Fibroblast of pulmonary artery (primary cell): ENCODE data around the gene EIF2AK2.
"Not testable (repeated sequence)": the region's sequence is repeated elsewhere in the genome, so short reads cannot be mapped to it uniquely, and the experiment has no call there.

Source experiments
- DNase-seq: peaks from one replicate; pipeline ENCODE4 v3.0.0-alpha.2; 2010; ENCODE audit warnings: low read depth
- H3K4me3 ChIP-seq: replicated peaks from 2 replicates; pipeline ENCODE4 v1.5.1; 2011; ENCODE audit warnings: low read depth, mild to moderate bottlenecking, control low read depth, low read length, moderate library complexity
- CTCF ChIP-seq: IDR thresholded peaks from 2 replicates; pipeline ENCODE4 v1.5.1; 2011; ENCODE audit warnings: mild to moderate bottlenecking, control low read depth, low read length, inconsistent platforms; ENCODE audit errors: missing control alignments

EIF2AK2 gene

GRCh38 chr2:37196320-37197195 lies 39.8 kb upstream of the EIF2AK2 start, which contains the start of gene CEBPZOS:
TSS of gene CEBPZOS (plus strand) at chr2:37196496. CDS start at chr2:37199705, 3,209 bp downstream.
- DNase-seq: peak; percentile 82
- TF ChIP-seq CTCF: no peak
- H3K4me3 ChIP-seq: peak within 1 kb of the TSS; percentile 86

GRCh38 chr2:37195862-37196319 lies 39.1 kb upstream of the EIF2AK2 start:
- H3K4me3 ChIP-seq: peak overlapping the region; percentile 86
- not testable (repeated sequence) for DNase-seq

GRCh38 chr2:37192551-37192950 lies 35.8 kb upstream of the EIF2AK2 start:
- TF ChIP-seq CTCF: no peak
- DNase-seq: no peak
- H3K4me3 ChIP-seq: no peak overlapping the region

- TF ChIP-seq CTCF: no peak
- no peak for DNase-seq
- no peak overlapping the region for H3K4me3 ChIP-seq
These were observed 35.0 kb upstream of the EIF2AK2 start for GRCh38 chr2:37191747-37192146.

GRCh38 chr2:37191253-37191652 lies 34.5 kb upstream of the EIF2AK2 start:
- no peak for DNase-seq
- TF ChIP-seq CTCF: no peak
- no peak overlapping the region for H3K4me3 ChIP-seq

GRCh38 chr2:37190290-37190689 lies 33.5 kb upstream of the EIF2AK2 start:
- no peak overlapping the region for H3K4me3 ChIP-seq
- TF ChIP-seq CTCF: no peak
- no peak for DNase-seq

GRCh38 chr2:37189452-37190153 lies 32.8 kb upstream of the EIF2AK2 start:
- no peak overlapping the region for H3K4me3 ChIP-seq
- DNase-seq: peak; percentile 83
- TF ChIP-seq CTCF: peak; percentile 5
